H9 (cell line): ENCODE measurements around the gene TCEA2. TPM values are rescaled to one million over a fixed set of nuclear protein-coding genes. Genes with fewer than 3 reads are reported as not detected.

ENCODE experiments used
- DNase-seq: peaks from one replicate; pipeline ENCODE4 v3.0.0-alpha.2; 2017
- H2AFZ ChIP-seq: one replicate; pipeline ENCODE4 v1.6.1; 2013; ENCODE audit warnings: mild to moderate bottlenecking, low read length, control low read depth, moderate library complexity
- H2AK5ac ChIP-seq: 2 replicates; pipeline ENCODE4 v1.6.1; 2013; ENCODE audit warnings: low read length, control low read depth, mixed read lengths; ENCODE audit not compliant: insufficient read length
- H2BK120ac ChIP-seq: one replicate; pipeline ENCODE4 v1.6.1; 2013; ENCODE audit warnings: low read depth, mild to moderate bottlenecking, low read length, control low read depth, inconsistent platforms; ENCODE audit not compliant: poor library complexity, severe bottlenecking
- H2BK12ac ChIP-seq: 2 replicates; pipeline ENCODE4 v1.6.1; 2013; ENCODE audit warnings: low read length, control low read depth, mixed read lengths, low read depth; ENCODE audit not compliant: insufficient read length
- H2BK15ac ChIP-seq: 2 replicates; pipeline ENCODE4 v1.6.1; 2013; ENCODE audit warnings: low read depth, low read length, control low read depth
- H2BK20ac ChIP-seq: one replicate; pipeline ENCODE4 v1.6.1; 2013; ENCODE audit warnings: low read depth, mild to moderate bottlenecking, low read length, control low read depth, inconsistent platforms; ENCODE audit not compliant: poor library complexity, severe bottlenecking
- H2BK5ac ChIP-seq: 2 replicates; pipeline ENCODE4 v1.6.1; 2013; ENCODE audit warnings: low read length, control low read depth, mixed read lengths; ENCODE audit not compliant: insufficient read length
- H3K14ac ChIP-seq: 2 replicates; pipeline ENCODE4 v1.6.1; 2013; ENCODE audit warnings: low read length, control low read depth; ENCODE audit not compliant: insufficient read depth
- H3K18ac ChIP-seq: 2 replicates; pipeline ENCODE4 v1.6.1; 2013; ENCODE audit warnings: low read depth, mild to moderate bottlenecking, mixed read lengths, low read length, control low read depth; ENCODE audit not compliant: insufficient read length
- H3K23ac ChIP-seq: 2 replicates; pipeline ENCODE4 v1.6.1; 2013; ENCODE audit warnings: low read length, control low read depth, mixed read lengths, low read depth; ENCODE audit not compliant: insufficient read length
- H3K23me2 ChIP-seq: 2 replicates; pipeline ENCODE4 v1.6.1; 2013; ENCODE audit warnings: low read depth, mild to moderate bottlenecking, mixed read lengths, low read length, control low read depth; ENCODE audit not compliant: insufficient read length, poor library complexity, severe bottlenecking
- H3K27ac ChIP-seq: 2 replicates; pipeline ENCODE4 v1.5.1; 2013; ENCODE audit warnings: low read length, control low read depth, mixed read lengths, low read depth; ENCODE audit not compliant: insufficient read length
- H3K27me3 ChIP-seq: 2 replicates; pipeline ENCODE4 v1.6.1; 2013; ENCODE audit warnings: low read length, control low read depth, inconsistent platforms; ENCODE audit not compliant: insufficient read depth
- H3K4ac ChIP-seq: 2 replicates; pipeline ENCODE4 v1.6.1; 2013; ENCODE audit warnings: low read depth, mild to moderate bottlenecking, control low read depth, inconsistent platforms, low read length, moderate library complexity
- H3K4me1 ChIP-seq: 2 replicates; pipeline ENCODE4 v1.6.1; 2013; ENCODE audit warnings: low read length, control low read depth, inconsistent platforms; ENCODE audit not compliant: insufficient read depth
- H3K4me2 ChIP-seq: 2 replicates; pipeline ENCODE4 v1.6.1; 2013; ENCODE audit warnings: low read length, control low read depth, mixed read lengths; ENCODE audit not compliant: insufficient read length, insufficient read depth
- H3K56ac ChIP-seq: 2 replicates; pipeline ENCODE4 v1.6.1; 2013; ENCODE audit warnings: low read depth, mild to moderate bottlenecking, mixed read lengths, low read length, control low read depth; ENCODE audit not compliant: insufficient read length
- H3K79me1 ChIP-seq: 2 replicates; pipeline ENCODE4 v1.6.1; 2013; ENCODE audit warnings: low read depth, mild to moderate bottlenecking, moderate library complexity, low read length, control low read depth, inconsistent platforms; ENCODE audit not compliant: insufficient read depth, poor library complexity, severe bottlenecking
- H3K79me2 ChIP-seq: 2 replicates; pipeline ENCODE4 v1.6.1; 2013; ENCODE audit warnings: low read length, control low read depth, inconsistent platforms; ENCODE audit not compliant: insufficient read depth
- H3K9ac ChIP-seq: 2 replicates; pipeline ENCODE4 v1.6.1; 2013; ENCODE audit warnings: low read length, control low read depth, mixed read lengths; ENCODE audit not compliant: insufficient read length; ENCODE audit errors: extremely low read depth
- H3K9me3 ChIP-seq: one replicate; pipeline ENCODE4 v1.6.1; 2013; ENCODE audit warnings: low read depth, low read length, inconsistent platforms; ENCODE audit not compliant: control insufficient read depth
- H3T11ph ChIP-seq: one replicate; pipeline ENCODE4 v1.6.1; 2013; ENCODE audit warnings: mild to moderate bottlenecking, low read length, control low read depth, inconsistent platforms
- H4K20me1 ChIP-seq: one replicate; pipeline ENCODE4 v1.6.1; 2013; ENCODE audit not compliant: control insufficient read depth, insufficient read length, insufficient read depth
- H4K5ac ChIP-seq: 2 replicates; pipeline ENCODE4 v1.6.1; 2013; ENCODE audit warnings: low read depth, mild to moderate bottlenecking, mixed read lengths, low read length, control low read depth; ENCODE audit not compliant: insufficient read length
- H4K8ac ChIP-seq: replicated peaks from 2 replicates; pipeline ENCODE4 v1.6.1; 2013; ENCODE audit warnings: low read length, control low read depth, mixed read lengths, low read depth; ENCODE audit not compliant: insufficient read length
- H4K91ac ChIP-seq: 2 replicates; pipeline ENCODE4 v1.6.1; 2013; ENCODE audit warnings: low read depth, mild to moderate bottlenecking, moderate library complexity, mixed read lengths, low read length, control low read depth; ENCODE audit not compliant: insufficient read length
- H3K27ac Mint-ChIP-seq, 3 experiments: 2 replicates in 2 of 3; 3 replicates in 1 of 3; pipeline ENCODE4 v1.8.0; 2020 to 2021; ENCODE audit warnings: mixed read lengths in 3 of 3, mild to moderate bottlenecking in 1 of 3, moderate library complexity in 1 of 3
- H3K27me3 Mint-ChIP-seq: 2 replicates; pipeline ENCODE4 v1.8.0; 2021; ENCODE audit warnings: low read depth, mild to moderate bottlenecking, moderate library complexity, mixed read lengths
- H3K36me3 Mint-ChIP-seq, 3 experiments: 2 replicates in 2 of 3; 3 replicates in 1 of 3; pipeline ENCODE4 v1.8.0; 2020 to 2021; ENCODE audit warnings: low read depth in 3 of 3, mixed read lengths in 3 of 3; ENCODE audit not compliant: insufficient read depth in 1 of 3
- H3K4me1 Mint-ChIP-seq, 2 experiments: 2 replicates each; pipeline ENCODE4 v1.8.0; 2020; ENCODE audit warnings: mixed read lengths in 2 of 2
- H3K4me3 Mint-ChIP-seq, 2 experiments: 2 replicates in 1 of 2; 3 replicates in 1 of 2; pipeline ENCODE4 v1.8.0; 2020 to 2021; ENCODE audit warnings: mild to moderate bottlenecking in 2 of 2, mixed read lengths in 2 of 2, moderate library complexity in 1 of 2
- H3K9me3 Mint-ChIP-seq, 2 experiments: 2 replicates in 1 of 2; 3 replicates in 1 of 2; pipeline ENCODE4 v1.8.0; 2020; ENCODE audit warnings: mild to moderate bottlenecking in 2 of 2, mixed read lengths in 2 of 2, moderate library complexity in 1 of 2
- WGBS: extraction: QIAGEN DNeasy Blood & Tissue Kit; methylation state at CpG from one replicate; pipeline ENCODE4 v1.1.7; 2013; ENCODE audit warnings: missing lambda C conversion rate, low lambda C conversion rate, mixed read lengths; ENCODE audit not compliant: insufficient read length; ENCODE audit errors: extremely low coverage; 5-methylcytosine and 5-hydroxymethylcytosine counted together
- total RNA-seq: library from RNA; stranded (reverse); gene quantifications from 2 replicates; pipeline ENCODE4 v1.2.1, GENCODE V29; 2021
- TF ChIP-seq, protein P1 (sequence below): fragments of 200-600 bp; sonication (generic); conservative IDR thresholded peaks from 3 replicates; pipeline ENCODE4 v1.8.0; 2021; ENCODE audit warnings: antibody characterized with exemption, mild to moderate bottlenecking

TCEA2 gene
- total RNA-seq, 1 experiment from 2014 or later, result 51.7 TPM

DNA sequence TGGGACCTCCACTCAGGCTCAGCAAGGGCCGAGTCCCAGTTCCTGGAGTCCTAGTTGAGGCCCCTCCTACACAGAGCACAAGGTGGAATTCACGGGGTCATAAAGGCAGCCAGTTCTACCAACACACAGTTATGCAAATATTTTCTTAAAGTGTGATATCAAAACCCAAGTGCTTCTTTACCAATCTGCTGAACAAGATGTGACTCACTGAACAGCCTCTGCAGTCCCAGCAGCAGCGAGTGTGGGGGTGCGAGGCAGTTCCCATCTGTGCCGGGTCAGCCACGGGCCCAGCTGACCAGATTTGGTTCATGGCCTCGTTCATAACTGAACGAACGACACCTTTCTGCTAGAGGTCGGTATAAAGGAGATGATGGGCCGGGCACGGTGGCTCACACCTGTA lies 4.5 kb upstream of the TCEA2 start:
- H4K8ac ChIP-seq, result no peak overlapping the region
- WGBS, result no CpG with 5 or more reads among the region's 12 CpGs
- H3K23me2 ChIP-seq, result peaks cover 4% of the 10 kb centered on the region
- no peak overlapping the region for H3K4me3 Mint-ChIP-seq
- no peaks in the 10 kb centered on the region for H3K79me1 ChIP-seq
- no peak overlapping the region for H2AFZ ChIP-seq
- no peaks in the 10 kb centered on the region for H3K27me3 ChIP-seq
- TF ChIP-seq, protein P1, sequence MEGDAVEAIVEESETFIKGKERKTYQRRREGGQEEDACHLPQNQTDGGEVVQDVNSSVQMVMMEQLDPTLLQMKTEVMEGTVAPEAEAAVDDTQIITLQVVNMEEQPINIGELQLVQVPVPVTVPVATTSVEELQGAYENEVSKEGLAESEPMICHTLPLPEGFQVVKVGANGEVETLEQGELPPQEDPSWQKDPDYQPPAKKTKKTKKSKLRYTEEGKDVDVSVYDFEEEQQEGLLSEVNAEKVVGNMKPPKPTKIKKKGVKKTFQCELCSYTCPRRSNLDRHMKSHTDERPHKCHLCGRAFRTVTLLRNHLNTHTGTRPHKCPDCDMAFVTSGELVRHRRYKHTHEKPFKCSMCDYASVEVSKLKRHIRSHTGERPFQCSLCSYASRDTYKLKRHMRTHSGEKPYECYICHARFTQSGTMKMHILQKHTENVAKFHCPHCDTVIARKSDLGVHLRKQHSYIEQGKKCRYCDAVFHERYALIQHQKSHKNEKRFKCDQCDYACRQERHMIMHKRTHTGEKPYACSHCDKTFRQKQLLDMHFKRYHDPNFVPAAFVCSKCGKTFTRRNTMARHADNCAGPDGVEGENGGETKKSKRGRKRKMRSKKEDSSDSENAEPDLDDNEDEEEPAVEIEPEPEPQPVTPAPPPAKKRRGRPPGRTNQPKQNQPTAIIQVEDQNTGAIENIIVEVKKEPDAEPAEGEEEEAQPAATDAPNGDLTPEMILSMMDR, result no peak
- H3K9me3 ChIP-seq, result no peaks in the 10 kb centered on the region
- DNase-seq, result no peak
- H3K18ac ChIP-seq, result no peak overlapping the region
- H4K5ac ChIP-seq, result no peak overlapping the region
- H2AK5ac ChIP-seq, result no peak overlapping the region
- H3K9me3 Mint-ChIP-seq, result no peaks in the 10 kb centered on the region; a peak in 1 of 5 replicates
- H3K4me2 ChIP-seq, result no peak overlapping the region
- no peak overlapping the region for H4K91ac ChIP-seq
- H3K56ac ChIP-seq, result no peak overlapping the region
- H3K36me3 Mint-ChIP-seq, result no peaks in the 10 kb centered on the region; a peak in 1 of 7 replicates
- H2BK12ac ChIP-seq, result no peak overlapping the region
- H3T11ph ChIP-seq, result no peak overlapping the region
- peaks cover 5% of the 10 kb centered on the region; the same call in 1 of the 2 replicates for H3K27me3 Mint-ChIP-seq
- H3K23ac ChIP-seq, result no peak overlapping the region
- no peak overlapping the region for H2BK15ac ChIP-seq
- H3K79me2 ChIP-seq, result no peaks in the 10 kb centered on the region
- H3K14ac ChIP-seq, result no peak overlapping the region
- no peaks in the 10 kb centered on the region for H4K20me1 ChIP-seq
- no peak overlapping the region for H3K9ac ChIP-seq
- no peak overlapping the region for H2BK5ac ChIP-seq
- peaks cover 23 to 33% of the 10 kb centered on the region in 2 experiments for H3K4me1 Mint-ChIP-seq
- no peak overlapping the region for H2BK20ac ChIP-seq
- H3K27ac Mint-ChIP-seq, result no peak overlapping the region
- H2BK120ac ChIP-seq, result no peak overlapping the region
- no peak overlapping the region for H3K27ac ChIP-seq
- H3K4me1 ChIP-seq, result no peaks in the 10 kb centered on the region
- no peak overlapping the region for H3K4ac ChIP-seq
